Superior temporal gyrus (tissue), 1 donor: ENCODE measurements around the gene SNW1.
"Not testable (repeated sequence)": the region's sequence is repeated elsewhere in the genome, so short reads cannot be mapped to it uniquely, and the experiment has no call there.

Experiments
- DNase-seq: peaks from one replicate; pipeline ENCODE4 v3.0.0-alpha.2; 2016; ENCODE audit errors: extremely low spot score

Gene SNW1

GRCh38 chr14:77747425-77747824 is 13.5 kb downstream of the SNW1 start:
- not testable (repeated sequence) for DNase-seq

DNA sequence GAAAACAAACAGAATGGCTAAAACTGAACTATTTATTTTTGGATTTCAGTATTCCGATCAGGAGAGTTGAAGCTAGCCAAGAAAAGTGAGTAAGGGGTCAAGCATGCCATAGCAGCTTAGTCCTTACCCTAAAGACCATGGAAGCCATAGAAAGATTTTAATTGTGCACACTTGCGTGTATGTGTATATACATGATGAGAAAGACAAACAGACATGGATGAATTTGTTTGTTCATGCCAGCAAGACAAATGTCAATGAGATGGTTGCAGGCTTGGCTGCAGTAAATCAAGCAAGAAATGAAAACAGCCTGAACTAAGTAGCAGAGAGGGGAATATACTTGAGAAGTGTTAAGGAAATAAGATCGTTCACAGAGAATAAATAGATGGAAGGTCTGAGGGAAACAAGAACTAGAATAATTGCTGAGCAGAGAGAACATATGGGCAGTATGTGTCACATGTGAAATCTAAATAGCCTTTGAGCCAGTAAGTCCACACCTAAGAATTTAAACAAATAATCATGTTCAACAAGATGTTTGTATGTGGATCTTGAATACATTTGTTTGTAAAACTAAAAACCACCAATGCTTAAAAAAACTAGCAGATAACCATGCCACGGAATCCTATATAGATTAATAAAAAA is 14.8 kb downstream of the SNW1 start:
- no peak for DNase-seq

DNA sequence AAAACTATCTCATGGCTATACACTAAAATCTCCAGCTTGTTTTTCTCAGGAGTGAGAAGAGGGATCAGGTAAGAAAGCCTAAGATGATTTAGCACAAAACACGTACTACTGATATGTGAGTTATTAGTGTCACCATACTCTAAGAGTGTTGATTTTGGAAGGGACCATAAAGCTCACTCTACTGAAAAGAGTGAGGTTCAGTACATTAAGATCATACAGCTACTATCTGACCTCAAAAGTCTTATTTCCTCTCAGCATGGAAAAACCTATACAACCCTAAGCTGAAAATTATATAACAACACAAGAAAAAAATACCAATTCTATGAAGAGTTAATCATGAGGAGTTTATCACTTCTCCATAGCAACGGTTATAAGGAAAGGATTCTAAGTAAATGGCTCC is 19.5 kb downstream of the SNW1 start:
- DNase-seq, result no peak

DNA sequence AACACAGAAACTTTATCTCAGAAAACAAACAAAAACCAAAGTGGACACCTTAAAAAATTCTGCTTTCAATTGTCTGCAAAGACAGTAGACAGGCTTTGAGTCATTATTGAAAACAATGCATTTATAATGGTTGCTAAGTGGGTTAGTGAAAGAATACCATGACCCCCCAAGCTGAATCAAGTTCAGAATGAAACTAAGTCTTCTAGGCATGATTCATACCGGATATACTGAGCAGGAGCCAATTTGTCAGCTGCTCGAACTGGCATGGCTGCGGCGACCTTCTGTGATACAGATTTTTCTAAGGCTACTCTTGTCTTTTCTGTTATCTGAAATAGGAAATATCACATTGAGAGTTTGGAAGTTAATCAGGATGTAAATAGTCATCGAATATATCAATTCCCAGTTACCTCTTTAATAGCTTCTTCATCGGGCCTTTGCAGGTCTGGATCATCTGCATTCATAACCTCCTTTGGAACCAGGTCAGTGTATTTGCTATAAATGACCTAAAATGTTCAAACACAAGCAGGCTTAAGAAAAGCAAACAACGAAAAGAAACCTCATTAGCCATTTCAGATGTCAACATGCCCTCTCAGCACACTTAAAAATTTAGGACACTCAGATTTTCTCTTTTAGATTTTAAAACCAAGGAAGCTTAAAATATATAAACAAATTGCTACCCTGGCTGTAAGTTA is 22.3 kb downstream of the SNW1 start:
- no peak for DNase-seq

- no peak for DNase-seq
Observed at GRCh38 chr14:77730976-77731497, 29.9 kb downstream of the SNW1 start.

GRCh38 chr14:77722301-77722700 is 38.7 kb downstream of the SNW1 start:
- DNase-seq, result no peak

GRCh38 chr14:77721437-77721836 is 39.5 kb downstream of the SNW1 start:
- DNase-seq, result no peak

GRCh38 chr14:77717608-77718305 is 43.2 kb downstream of the SNW1 start:
- no peak for DNase-seq

- no peak for DNase-seq
Observed at GRCh38 chr14:77714926-77715325, 46.0 kb downstream of the SNW1 start.

DNA sequence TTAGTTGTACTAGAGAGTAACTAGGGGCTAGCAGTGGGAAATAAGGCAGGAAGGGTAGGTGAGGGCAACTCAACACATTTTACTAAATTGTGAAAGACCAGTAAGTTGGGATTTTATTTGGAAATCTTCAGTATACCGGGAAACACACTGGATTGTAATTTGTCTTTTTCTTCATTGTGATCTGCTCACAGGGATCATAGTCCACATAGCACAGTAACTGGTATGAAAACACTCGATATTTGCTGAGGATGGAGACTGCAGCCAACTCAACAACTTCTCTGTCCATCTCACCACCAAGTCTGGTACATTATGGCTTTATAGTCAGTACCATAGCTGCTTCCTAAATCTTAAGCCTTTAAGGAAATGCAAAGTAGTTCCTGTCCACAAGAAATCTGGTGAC is 50.6 kb downstream of the SNW1 start:
- no peak for DNase-seq

- DNase-seq, result peak; percentile 60
Observed at GRCh38 chr14:77709412-77709811, 51.5 kb downstream of the SNW1 start.

DNA sequence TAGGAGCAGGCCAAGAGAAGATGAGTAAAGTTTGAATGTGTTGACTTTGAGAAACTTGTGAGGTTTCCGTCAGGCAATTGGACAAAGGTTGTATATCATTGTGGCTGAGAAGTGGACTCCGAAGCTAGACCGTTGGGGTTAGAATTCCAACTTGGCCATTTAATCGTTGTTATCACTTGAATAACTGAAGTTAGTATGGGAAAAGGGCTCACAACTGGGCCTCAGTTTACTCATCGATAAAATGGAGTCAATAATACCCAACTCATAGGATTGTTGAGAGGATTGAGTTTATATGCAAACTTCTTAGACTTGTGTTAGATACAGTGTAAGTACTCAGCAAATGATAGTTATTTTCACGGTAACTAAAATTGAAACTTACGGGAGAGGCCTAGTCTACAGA is 52.2 kb downstream of the SNW1 start:
- DNase-seq, result no peak

DNA sequence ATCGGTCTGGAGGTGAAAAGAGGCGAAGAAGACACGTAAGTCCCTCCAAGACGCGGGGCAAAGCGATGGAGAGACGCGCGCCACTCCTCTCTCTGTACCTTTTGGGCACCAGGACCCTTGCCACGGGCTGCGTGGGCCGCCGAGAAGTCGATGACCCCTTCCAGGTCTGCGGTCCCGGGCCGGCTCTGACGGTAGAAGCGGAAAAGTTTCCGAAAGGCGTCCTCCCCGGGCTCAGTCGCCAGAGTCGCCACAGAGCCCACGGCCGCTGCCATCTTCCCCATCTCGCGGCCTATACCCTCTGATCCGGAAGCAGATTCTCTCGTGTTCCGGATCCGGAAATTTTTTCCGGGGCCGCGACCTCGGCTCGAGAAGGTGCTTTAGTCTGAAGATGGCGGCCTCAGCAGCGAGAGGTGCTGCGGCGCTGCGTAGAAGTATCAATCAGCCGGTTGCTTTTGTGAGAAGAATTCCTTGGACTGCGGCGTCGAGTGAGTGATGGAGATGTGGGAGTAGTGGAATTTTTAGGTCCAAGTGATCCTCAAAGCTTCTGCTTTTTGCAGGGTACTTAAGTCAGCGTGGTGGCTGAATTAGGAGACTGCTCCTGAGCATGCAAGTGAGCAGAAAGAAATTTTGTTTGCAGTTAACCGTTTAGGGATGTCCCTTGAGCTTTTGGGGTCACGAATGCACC is 53.1 kb downstream of the SNW1 start, which contains the start of the genes ALKBH1 and SLIRP:
TSS of gene ALKBH1 (minus strand) at position 300 of the 685 bp plus-strand sequence. CDS start at position 281, 19 bp downstream.
TSS of gene SLIRP (plus strand) at position 380 of the 685 bp plus-strand sequence. CDS start at position 389, 9 bp downstream.
- peak; percentile 98 for DNase-seq

- peak; percentile 70 for DNase-seq
Observed at GRCh38 chr14:77707355-77707723, 53.6 kb downstream of the SNW1 start.

DNA sequence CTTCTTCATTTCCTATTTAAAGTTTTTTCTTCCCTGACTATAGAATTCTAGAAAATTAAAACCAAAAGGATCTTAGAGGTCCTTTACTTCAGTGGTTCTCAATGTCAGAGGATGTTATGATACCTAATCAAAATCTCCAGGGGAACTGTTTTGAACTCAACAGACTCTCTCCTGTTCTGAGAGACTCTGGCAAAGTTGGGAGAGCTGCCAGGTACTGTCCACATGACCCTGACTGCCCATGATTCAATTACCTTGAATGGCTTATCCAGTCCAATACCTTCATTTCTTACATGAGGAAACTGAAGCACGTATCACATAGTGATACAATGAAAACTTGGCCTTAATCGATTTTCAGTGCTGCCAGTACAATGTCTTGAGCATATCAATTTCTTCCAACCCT is 69.7 kb downstream of the SNW1 start:
- no peak for DNase-seq

DNA sequence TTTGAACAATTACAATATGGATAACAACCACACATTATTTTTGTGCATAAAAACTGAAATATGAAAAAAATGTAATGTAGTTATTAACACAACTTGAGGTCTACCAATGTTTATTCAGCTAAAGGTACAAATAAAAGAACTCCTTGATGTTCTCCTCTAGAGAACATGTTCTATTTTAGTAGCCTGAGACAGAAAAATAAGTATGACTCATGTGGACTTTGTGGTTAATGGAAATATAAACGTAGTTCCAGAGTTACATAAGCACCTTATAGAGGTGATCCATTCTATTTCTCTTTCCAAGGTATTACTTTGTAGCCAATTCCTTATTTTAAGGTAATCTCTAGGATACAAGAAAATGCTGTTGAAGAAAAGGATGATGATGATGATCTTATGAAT is 78.8 kb downstream of the SNW1 start:
- peak; percentile 54 for DNase-seq

DNA sequence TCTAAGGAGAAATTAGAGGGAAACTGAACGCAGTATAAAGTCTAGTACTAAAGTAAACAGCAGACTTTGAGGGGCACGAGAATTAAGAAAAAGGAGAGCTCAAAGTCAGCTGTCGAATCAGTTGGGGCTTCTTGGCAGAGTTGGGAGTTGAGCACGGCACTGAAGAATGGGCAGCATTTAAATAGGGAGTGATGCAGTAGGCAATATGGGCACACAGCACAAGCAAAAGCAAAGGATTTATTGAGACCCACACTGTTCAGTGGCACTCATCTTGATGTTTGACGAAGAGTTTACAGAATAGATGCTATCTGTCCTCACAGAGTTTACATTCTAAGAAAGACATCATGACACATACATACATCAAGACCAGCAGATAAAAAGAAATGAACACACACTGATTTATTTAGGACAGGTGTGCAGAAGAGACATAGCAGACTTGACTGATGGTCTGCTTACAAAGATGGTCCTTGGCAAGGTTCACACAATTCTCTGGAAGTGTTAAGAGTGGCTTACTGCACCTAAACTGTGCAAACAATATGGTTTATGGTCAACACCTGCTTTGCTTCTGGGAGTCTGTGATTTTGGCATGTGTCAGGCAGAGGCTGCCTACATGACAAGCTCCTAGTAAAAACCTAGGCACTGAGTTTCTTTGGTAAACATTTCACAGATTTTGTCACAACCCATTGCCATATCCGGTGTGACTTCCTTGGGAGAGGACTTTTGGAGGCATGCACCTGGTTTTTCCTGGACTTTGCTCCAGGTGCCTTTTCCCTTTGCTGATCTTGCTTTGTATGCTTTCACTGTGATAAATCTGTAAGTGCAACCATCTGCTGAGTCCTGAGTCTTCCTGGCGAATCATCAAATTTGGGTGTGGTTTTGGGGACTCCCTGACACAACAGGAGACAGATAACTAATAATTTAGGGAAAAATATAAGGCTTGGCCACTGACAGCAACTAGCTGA is 79.5 kb downstream of the SNW1 start:
- no peak for DNase-seq

- no peak for DNase-seq
Observed at GRCh38 chr14:77674931-77675330, 86.0 kb downstream of the SNW1 start.

- DNase-seq, result no peak
Observed at GRCh38 chr14:77673193-77673592, 87.8 kb downstream of the SNW1 start.
